Measurements from ENCODE around the gene MTIF3.

Gene MTIF3

DNA sequence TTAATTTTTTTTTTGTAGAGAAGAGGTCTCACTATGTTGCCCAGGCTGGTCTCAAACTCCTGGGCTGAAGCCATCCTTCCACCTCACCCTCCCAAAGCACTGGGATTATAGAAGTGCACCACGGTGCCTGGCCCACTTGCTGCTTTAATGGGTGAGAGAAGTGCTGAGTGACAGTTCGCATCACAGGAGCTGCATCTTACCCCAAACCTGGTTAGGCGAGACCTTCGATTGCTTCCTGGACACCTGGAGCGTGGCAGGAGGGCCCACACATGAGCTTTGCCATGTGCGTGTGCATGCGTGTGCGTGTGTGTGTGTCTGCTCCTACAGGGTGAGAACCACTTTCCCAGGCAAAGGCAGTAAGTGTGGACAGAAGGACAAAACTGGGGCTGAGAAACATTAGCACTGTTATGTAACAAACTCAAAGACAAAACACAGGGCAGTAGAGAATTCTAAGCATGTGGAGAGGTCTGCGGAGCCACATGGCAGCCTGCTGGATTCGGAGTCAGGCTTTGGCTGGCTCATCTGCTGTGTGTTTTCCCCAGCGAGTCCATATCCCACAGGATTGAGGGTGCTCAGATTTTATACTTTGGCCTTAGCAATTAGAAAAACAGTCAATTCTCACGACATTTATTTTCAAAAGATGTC lies 11.7 kb upstream of the MTIF3 start:
- in situ Hi-C loops (cut with MboI; ENCODE audit: low sequenced_read_pairs), result no loop called here

DNA sequence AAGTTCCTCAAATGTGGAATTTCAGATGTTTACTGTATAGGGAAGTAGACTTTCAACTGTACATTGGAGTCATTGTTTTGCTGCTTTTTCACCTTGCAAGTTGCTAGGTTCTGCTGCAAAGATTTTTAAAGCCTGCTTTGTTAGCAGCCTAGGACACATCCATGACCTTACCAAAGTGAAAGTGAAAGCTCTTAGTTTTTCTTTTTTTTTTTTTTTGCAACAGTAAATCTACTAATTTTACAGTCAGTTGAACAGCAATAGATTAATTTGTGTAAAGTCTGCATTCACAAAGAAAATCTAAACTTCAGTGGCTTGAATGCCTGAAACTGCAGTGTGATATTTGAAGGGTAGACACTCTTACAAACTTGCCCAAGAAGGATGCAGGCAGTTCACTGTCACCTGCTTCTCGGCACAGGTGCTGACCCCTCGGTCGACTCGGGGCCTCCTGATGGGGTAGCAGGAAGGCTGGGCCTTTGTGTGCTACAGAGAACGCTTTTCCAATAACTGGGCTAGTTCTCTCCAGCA lies 5.0 kb upstream of the MTIF3 start:
- in situ Hi-C loops (cut with MboI; ENCODE audit: low sequenced_read_pairs), result no loop called here

- in situ Hi-C loops (cut with MboI; ENCODE audit: low sequenced_read_pairs), result no loop called here
Measured at GRCh38 chr13:27450921-27451471, 632 bp upstream of the MTIF3 start.

GRCh38 chr13:27449081-27449603 lies 1.2 kb downstream of the MTIF3 start:
- in situ Hi-C loops (cut with MboI; ENCODE audit: low sequenced_read_pairs), result no loop called here

- in situ Hi-C loops (cut with MboI; ENCODE audit: low sequenced_read_pairs), result no loop called here
Measured at GRCh38 chr13:27448308-27448707, 2.1 kb downstream of the MTIF3 start.

DNA sequence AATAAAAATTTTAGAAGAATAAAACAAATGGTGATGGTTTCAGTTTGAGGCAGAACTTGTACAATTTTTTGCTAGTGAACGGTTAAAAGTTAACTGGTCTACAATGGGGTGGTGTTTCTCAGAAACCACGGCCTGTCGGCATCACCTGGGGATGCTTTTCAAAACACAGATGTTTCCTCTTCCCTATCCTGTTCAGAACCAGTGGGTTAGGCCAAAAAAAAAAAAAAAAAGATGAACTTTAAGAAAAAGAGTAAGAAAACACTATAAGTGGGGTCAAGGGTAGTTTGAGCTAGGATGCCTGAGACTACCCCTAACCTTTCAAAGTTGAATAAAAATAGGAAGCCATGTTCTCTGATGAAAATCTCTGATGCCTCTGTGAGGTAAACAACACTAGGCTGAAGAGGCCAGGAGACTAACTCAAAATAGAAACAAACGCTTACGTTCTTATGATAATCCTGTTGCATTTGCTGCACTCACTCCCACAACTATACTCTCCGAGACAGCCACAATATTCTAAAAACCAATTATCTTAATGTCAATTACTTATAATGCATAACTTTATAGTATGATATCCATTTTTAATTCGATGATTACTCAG lies 3.3 kb downstream of the MTIF3 start:
- in situ Hi-C loops (cut with MboI; ENCODE audit: low sequenced_read_pairs), result no loop called here

DNA sequence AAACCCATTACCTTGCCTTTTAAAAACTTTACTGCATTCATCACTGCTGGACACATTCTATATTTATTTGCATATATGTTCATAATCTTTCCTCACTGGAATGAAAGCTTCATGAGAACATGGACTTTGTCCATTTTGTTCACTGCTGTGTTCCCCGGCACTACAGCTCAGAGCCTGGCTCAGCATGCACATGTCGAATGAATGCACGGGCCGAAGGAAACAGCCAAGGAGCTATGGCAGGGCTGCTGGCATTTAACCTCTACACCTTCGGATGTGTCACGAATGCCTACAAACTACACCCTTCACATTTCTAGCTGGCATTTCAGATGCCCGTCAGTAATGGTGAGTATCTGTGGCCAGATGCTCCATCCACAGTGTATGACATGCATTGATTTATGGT lies 7.6 kb downstream of the MTIF3 start:
- in situ Hi-C loops (cut with MboI; ENCODE audit: low sequenced_read_pairs), result no loop called here

GRCh38 chr13:27442071-27442647 lies 8.2 kb downstream of the MTIF3 start:
- in situ Hi-C loops (cut with MboI; ENCODE audit: low sequenced_read_pairs), result no loop called here

DNA sequence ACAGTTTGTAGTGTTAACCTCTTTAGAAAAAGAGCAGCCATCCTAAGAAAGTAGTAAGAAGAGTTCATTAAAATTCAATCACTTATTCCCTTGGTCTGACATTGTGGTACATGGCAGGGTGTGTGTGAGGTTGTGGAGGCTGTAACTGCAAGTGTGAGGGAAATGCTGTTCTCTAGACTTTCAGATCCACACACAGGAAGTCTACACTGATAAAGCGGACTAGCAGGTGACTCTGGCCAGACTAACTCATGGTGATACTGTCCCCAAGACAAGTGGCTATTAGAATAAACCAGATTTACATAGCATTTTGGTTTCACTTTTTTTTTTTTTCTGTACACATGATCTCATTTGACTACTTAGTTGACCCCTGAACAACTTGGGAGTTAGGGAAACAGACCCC lies 10.0 kb downstream of the MTIF3 start:
- in situ Hi-C loops (cut with MboI; ENCODE audit: low sequenced_read_pairs), result no loop called here

- in situ Hi-C loops (cut with MboI; ENCODE audit: low sequenced_read_pairs), result no loop called here
Measured at GRCh38 chr13:27437126-27437525, 13.2 kb downstream of the MTIF3 start.

DNA sequence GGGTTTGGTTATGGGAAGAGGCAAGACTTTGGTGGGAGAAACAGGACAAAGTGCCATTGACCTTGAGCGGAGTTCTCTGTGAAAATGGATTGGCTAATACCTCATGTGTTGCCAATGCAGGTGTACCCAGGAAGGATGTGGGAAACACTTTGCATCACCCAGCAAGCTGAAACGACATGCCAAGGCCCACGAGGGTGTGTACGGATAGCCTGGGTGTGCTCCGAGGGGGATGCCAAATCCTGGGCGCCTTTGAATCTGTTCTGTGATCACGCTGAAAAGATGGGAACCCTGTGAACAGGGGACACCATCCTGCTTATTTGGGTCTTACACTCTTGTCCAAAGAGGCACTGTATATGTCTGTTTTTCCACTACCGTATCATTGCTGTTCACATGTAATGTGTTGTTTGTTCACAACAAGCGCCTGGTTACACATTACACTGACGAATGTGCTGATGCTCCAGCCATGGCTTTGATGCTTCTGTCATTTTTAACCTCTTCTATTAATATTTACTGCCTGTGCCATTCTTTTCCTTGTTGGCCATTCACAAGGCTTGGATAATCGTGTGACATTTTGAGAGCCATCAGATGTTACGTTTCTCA lies 17.7 kb downstream of the MTIF3 start:
- in situ Hi-C loops (cut with MboI; ENCODE audit: low sequenced_read_pairs), result no loop called here

- in situ Hi-C loops (cut with MboI; ENCODE audit: low sequenced_read_pairs), result no loop called here
Measured at GRCh38 chr13:27432180-27432579, 18.2 kb downstream of the MTIF3 start.

DNA sequence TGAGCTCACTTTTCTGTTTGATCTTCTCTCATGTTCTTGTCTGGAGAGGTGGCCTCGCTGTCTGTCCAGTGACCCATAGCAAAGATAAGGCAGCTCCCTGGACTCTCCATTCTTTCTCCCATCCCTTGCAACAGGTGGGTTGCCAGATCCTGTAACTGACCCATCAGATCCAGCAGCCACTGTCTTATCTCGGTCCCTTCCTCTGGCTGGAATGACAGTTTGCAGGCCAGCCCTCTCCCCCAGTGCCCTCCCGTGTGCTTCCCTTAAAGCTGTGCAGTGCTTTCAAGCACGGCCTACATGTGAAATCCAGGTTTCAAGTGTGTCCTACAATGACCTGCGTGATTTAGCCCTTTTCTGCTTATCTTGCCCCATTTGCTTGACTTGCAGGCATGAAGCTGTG lies 22.2 kb downstream of the MTIF3 start:
- in situ Hi-C loops (cut with MboI; ENCODE audit: low sequenced_read_pairs), result no loop called here

DNA sequence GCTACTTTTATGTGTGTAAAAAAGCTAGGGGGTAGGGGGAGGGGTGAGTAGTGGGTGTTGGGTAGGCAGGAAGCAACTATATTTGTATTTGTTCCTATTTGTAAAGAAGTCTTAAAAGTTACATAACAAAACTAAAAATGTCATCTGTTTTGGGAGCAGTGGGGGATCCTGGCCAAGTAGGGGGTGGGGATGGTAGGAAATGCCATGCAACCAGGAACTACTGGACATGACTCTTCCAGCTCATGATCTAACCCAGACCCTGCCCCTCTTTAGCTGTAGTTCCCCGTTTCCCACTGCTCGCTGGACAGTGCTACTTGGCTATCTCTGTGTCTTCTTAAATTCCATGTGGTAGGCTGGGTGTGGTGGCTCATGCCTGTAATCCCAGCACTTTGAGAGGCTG lies 22.7 kb downstream of the MTIF3 start:
- in situ Hi-C loops (cut with MboI; ENCODE audit: low sequenced_read_pairs), result no loop called here

GRCh38 chr13:27425918-27426630 lies 24.3 kb downstream of the MTIF3 start:
- in situ Hi-C loops (cut with MboI; ENCODE audit: low sequenced_read_pairs), result no loop called here

DNA sequence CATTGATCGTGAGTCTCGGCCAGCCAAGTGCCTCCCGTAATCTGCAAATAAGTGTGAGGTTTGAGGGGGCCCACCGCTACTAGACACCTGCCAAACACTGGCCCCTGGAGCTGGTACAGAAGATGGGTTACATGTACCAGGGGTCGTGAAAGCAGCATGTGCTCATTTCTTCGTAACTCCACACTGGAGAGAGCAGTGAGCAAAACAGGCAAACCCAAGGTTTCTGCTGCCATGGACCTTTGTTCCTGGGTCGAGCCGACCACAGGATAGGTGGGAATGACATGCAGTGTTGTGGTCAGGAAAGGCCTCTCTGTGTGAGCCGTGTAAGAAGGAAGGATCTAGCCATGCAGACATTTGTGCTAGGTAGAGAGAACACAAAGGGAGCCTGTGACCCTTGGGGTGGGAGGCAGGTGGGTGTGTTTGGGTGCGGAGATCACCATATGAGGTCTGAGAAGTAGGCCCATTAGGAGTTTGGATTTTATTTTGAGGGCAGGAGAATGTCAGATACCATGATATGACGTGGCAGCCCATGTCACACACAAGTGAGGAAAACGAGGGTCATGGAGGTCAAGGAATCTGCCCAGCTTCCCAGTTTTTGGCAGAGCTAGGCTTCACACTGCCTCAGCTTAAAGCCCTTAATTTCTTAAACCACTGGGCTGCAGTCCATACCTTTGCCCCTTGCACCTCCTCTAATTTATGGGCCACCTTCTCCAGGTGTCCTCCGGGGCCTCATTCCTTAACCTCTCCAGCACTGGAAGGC lies 25.0 kb downstream of the MTIF3 start:
- in situ Hi-C loops (cut with MboI; ENCODE audit: low sequenced_read_pairs), result no loop called here

DNA sequence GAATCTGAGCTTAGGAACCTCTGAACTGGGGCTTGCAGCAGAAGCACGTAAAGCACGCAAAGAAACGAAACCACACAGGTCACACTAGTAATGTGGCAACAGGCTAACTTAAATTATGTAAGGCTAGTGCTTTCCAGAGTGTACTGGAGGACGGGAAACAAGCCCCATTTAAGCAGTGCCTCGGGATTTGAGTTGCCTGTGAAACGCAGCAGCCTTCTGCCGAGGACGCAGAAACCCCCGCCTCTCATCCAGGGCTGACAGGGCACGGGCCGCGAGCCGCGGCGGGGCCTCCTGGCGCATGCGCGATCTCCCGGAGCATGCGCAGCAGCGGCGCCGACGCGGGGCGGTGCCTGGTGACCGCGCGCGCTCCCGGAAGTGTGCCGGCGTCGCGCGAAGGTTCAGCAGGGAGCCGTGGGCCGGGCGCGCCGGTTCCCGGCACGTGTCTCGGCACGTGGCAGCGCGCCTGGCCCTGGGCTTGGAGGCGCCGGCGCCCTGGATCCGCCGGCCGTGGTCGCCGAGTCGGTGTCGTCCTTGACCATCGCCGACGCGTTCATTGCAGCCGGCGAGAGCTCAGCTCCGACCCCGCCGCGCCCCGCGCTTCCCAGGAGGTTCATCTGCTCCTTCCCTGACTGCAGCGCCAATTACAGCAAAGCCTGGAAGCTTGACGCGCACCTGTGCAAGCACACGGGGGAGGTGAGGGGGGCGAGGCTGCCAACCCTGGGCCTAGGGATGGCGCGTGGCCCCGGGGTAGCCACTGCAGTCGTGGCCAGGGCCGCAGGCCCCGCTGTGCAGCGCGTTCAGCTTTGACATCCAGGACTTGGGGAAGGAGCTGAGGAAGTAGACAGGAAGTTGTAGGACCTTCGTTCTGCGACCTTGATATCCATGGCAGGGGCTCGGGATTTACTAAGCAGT lies 25.9 kb downstream of the MTIF3 start, which contains the start of gene GTF3A:
Gene GTF3A (plus strand): TSS at position 374 of the 912 bp plus-strand sequence.
- in situ Hi-C loops (cut with MboI; ENCODE audit: low sequenced_read_pairs), result no loop called here

DNA sequence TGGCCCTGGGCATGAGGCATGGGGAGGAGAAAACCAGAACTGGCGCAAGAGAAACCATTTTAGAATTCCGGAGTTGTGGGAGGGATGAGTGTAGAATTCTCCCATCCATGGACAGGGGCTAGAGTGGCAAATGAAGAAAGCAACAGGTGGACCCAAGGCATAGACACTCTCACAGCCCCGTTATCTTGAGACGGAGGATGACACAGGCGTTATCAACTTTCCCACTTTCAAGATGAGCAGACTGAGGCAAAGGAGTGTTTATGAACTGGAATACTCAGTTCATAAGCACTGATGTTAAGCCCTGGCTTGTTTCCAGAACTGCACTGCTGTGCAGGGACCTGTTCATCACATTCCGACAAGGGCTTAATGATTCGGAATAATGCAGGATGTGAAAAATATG lies 27.0 kb downstream of the MTIF3 start:
- in situ Hi-C loops (cut with MboI; ENCODE audit: low sequenced_read_pairs), result no loop called here
